ENCODE measurements around the gene SPEM3. TPM values are rescaled to one million over a fixed set of nuclear protein-coding genes. Genes with fewer than 3 reads are reported as not detected.
"Not testable (repeated sequence)": the region's sequence is repeated elsewhere in the genome, so short reads cannot be mapped to it uniquely, and the experiment has no call there.

Gene SPEM3
- total and polyA plus RNA-seq, 3 experiments from 2014 or later: not detected

DNA sequence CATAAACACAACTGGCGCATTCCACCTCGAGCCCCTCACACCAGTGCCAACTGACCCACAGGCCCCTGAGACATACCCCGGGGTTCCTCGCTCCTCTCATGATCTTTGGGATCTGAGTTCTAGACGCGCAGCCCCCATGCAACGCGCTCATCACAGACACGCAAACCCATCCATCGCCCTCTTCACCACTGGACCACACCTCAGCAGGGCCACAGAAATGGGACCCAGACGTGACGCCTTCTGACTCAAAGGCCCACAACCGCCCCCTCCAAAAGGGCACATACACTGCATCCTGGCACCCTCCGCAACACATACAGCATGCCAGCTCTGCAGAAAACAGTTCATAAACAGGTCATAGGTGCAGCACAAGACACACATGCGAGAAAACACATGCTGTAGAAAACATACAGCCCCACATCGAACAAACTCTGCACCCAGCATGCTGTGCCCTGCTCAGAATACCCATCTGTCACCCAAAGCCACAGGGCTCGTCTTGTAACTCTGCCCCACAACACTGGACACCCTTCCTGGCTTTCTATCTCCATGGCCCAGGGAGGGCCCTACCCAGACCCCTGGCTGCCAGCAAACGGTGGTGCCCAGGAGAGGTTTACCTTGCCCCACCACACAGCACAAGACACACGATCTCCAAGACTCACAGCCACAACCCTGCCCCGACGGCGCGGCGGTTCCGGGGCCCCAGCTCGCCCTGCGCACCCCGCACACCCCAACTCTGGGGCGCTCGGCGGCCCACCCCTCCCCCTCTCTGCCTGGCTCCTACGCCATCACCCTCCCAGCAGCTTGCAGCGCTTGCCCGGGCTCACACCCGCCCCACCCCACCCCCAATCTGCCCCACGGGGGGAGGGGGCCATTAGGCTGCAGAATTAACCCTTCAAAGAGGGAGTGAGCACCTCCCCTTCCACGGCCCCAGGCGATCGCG lies 49.9 kb downstream of the SPEM3 start:
- peak; percentile 67 to 86 (median 73) for DNase-seq
- no peaks in the 10 kb centered on the region for H3K36me3 ChIP-seq (ENCODE audit: insufficient read depth, low read length)
- H3K27me3 ChIP-seq (ENCODE audit: insufficient read depth, low read length, poor library complexity, severe bottlenecking): no peaks in the 10 kb centered on the region
- ChIA-PET CTCF (interaction anchor here (1.0 to 5.2 kb wide), 6 partner anchors 9 to 83 kb away, joined by 3 to 39 read pairs (median 4); partner anchors contain the start of gene SENP3), POLR2A (interaction anchor here (0.6 to 4.0 kb wide), 13 partner anchors 12 to 208 kb away, joined by 3 to 31 read pairs (median 4); partner anchors contain the start of genes CHRNB1, FGF11, MPDU1 and TMEM102)
- no peaks in the 10 kb centered on the region for H3K9me3 ChIP-seq (ENCODE audit: low read length)
- peaks cover 54 to 83% (median 61%) of the 10 kb centered on the region in 3 donors for H3K4me1 Mint-ChIP-seq
- peaks cover 0 to 2% of the 10 kb centered on the region in 2 donors for H3K27me3 Mint-ChIP-seq
- peak overlapping the region; percentile 90 for H3K27ac ChIP-seq (ENCODE audit: low read depth, low read length)
- H3K36me3 Mint-ChIP-seq: peaks cover 0 to 27% (median 2%) of the 10 kb centered on the region in 3 donors
- peaks cover 42% of the 10 kb centered on the region for H3K4me1 ChIP-seq (ENCODE audit: insufficient read depth, low read length)
- H3K27ac Mint-ChIP-seq: peak overlapping the region; percentile 93 to 99 (median 96)
- peak overlapping the region; percentile 96 to 97 (median 96) for H3K4me3 Mint-ChIP-seq
- H3K4me3 ChIP-seq (ENCODE audit: low read length): peak overlapping the region; percentile 69
- no peaks in the 10 kb centered on the region for H3K9me3 Mint-ChIP-seq

GRCh38 chr17:7479213-7480088 lies 50.8 kb downstream of the SPEM3 start, which contains the start of gene ZBTB4:
Gene ZBTB4, minus strand, starts transcription at chr17:7479631. Its CDS starts 12,830 bp downstream, at chr17:7466801.
- Mint-ChIP-seq H3K4me1 (peaks cover 55 to 77% (median 64%) of the 10 kb centered on the region in 3 donors), H3K36me3 (peaks cover 0 to 33% (median 2%) of the 10 kb centered on the region in 3 donors), H3K9me3 (peaks cover 0 to 4% (median 0%) of the 10 kb centered on the region in 5 donors), H3K4me3 (peak within 1 kb of the TSS; percentile 96 to 97 (median 96)), H3K27me3 (peaks cover 0 to 7% of the 10 kb centered on the region in 2 donors), H3K27ac (peak within 1 kb of the TSS; percentile 96 to 99 (median 98))
- no peaks in the 10 kb centered on the region for H3K27me3 ChIP-seq (ENCODE audit: insufficient read depth, low read length, poor library complexity, severe bottlenecking)
- H3K9me3 ChIP-seq (ENCODE audit: low read length): no peaks in the 10 kb centered on the region
- peak within 1 kb of the TSS; percentile 90 for H3K4me3 ChIP-seq (ENCODE audit: low read length)
- peak within 1 kb of the TSS; percentile 90 for H3K27ac ChIP-seq (ENCODE audit: low read depth, low read length)
- H3K4me1 ChIP-seq (ENCODE audit: insufficient read depth, low read length): peaks cover 42% of the 10 kb centered on the region
- ChIA-PET CTCF (interaction anchor here (0.8 to 5.2 kb wide), 9 partner anchors 10 to 122 kb away, joined by 3 to 39 read pairs (median 4); partner anchors contain the start of genes FGF11 and SENP3), POLR2A (interaction anchor here (0.5 to 4.0 kb wide), 17 partner anchors 12 to 240 kb away, joined by 3 to 31 read pairs (median 4); partner anchors contain the start of genes ACAP1, FGF11, GPS2 and MPDU1)
- peak; percentile 63 to 81 (median 68) for DNase-seq
- H3K36me3 ChIP-seq (ENCODE audit: insufficient read depth, low read length): no peaks in the 10 kb centered on the region

DNA sequence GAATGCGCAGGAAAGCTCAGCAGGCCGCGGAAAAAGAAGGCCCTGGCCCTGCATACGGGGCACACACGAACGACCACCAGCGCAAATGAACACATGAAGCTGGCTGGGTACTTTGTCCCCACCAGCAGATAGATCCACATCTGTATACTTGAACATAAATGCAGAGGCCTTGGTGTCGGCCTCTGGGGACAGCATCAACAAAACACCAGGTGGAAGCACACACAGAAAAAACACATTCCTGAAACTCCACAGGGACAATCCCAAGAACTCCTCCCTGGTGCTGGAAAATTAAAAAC lies 51.4 kb downstream of the SPEM3 start:
- H3K27ac Mint-ChIP-seq: peak overlapping the region; percentile 94 to 98 (median 97)
- peak overlapping the region; percentile 91 to 95 (median 93) for H3K4me3 Mint-ChIP-seq
- peaks cover 58 to 79% (median 68%) of the 10 kb centered on the region in 3 donors for H3K4me1 Mint-ChIP-seq
- H3K9me3 ChIP-seq (ENCODE audit: low read length): no peaks in the 10 kb centered on the region
- peaks cover 42% of the 10 kb centered on the region for H3K4me1 ChIP-seq (ENCODE audit: insufficient read depth, low read length)
- H3K27me3 ChIP-seq (ENCODE audit: insufficient read depth, low read length, poor library complexity, severe bottlenecking): no peaks in the 10 kb centered on the region
- CTCF ChIA-PET: interaction anchor here (1.6 to 5.2 kb wide), 4 partner anchors 36 to 122 kb away, joined by 3 to 39 read pairs (median 6); partner anchors contain the start of gene SENP3
- H3K36me3 Mint-ChIP-seq: peaks cover 0 to 36% (median 2%) of the 10 kb centered on the region in 3 donors
- no peaks in the 10 kb centered on the region for H3K36me3 ChIP-seq (ENCODE audit: insufficient read depth, low read length)
- H3K27me3 Mint-ChIP-seq: peaks cover 0 to 10% of the 10 kb centered on the region in 2 donors
- peak overlapping the region; percentile 74 for H3K27ac ChIP-seq (ENCODE audit: low read depth, low read length)
- POLR2A ChIA-PET: interaction anchor here (0.5 to 4.0 kb wide), 14 partner anchors 17 to 240 kb away, joined by 3 to 31 read pairs (median 7); partner anchors contain the start of genes ACAP1, FGF11, GPS2 and MPDU1
- peaks cover 0 to 4% (median 0%) of the 10 kb centered on the region in 5 donors for H3K9me3 Mint-ChIP-seq
- peak overlapping the region; percentile 90 for H3K4me3 ChIP-seq (ENCODE audit: low read length)
- DNase-seq: no peak

DNA sequence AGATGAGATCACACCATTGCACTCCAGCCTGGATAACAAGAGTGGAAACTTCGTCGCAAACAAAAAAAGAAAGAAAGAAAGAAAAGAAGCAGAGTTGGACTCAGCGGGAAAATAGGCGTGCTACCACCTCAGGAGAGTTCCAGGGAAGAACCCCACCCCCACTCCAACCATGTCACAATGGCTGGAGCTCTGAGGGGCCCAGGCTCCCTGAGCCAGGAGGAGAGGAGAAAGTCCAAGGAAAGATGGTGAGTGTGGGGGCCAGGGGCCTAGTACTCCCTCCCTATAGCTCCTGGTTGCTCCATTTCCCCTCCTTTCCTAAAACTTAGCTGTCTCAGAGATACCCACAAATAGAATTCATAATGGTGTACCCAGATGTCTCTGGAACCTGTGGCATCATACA lies 52.6 kb downstream of the SPEM3 start, which contains the start of gene SLC35G6:
SLC35G6 (plus strand) TSS at position 172 of the 400 bp plus-strand sequence; CDS start at position 243, 71 bp downstream.
- ChIA-PET POLR2A (interaction anchor here (0.6 to 4.0 kb wide), 3 partner anchors 27 to 136 kb away, joined by 3 to 31 read pairs (median 6); partner anchors contain the start of gene TMEM102), CTCF (interaction anchor here (0.9 to 1.7 kb wide), 3 partner anchors 45 to 206 kb away, joined by 3 to 6 read pairs (median 4); partner anchors contain the start of gene SENP3)
- H3K9me3 ChIP-seq (ENCODE audit: low read length); H3K27me3 ChIP-seq (ENCODE audit: insufficient read depth, low read length, poor library complexity, severe bottlenecking); H3K27ac ChIP-seq (ENCODE audit: low read depth, low read length); DNase-seq; H3K9me3 Mint-ChIP-seq; H3K36me3 ChIP-seq (ENCODE audit: insufficient read depth, low read length): not testable (repeated sequence)
- Histone ChIP-seq H3K4me1 (ENCODE audit: insufficient read depth, low read length) (peaks cover 45% of the 10 kb centered on the region), H3K4me3 (ENCODE audit: low read length) (peak within 1 kb of the TSS; percentile 90)
- H3K4me3 Mint-ChIP-seq: peak within 1 kb of the TSS; percentile 91 to 100 (median 94)
- H3K27me3 Mint-ChIP-seq: peaks cover 0 to 12% of the 10 kb centered on the region in 2 donors
- H3K27ac Mint-ChIP-seq: peak within 1 kb of the TSS; percentile 93 to 100 (median 98)
- peaks cover 0 to 38% (median 3%) of the 10 kb centered on the region in 3 donors for H3K36me3 Mint-ChIP-seq
- peaks cover 60 to 77% (median 72%) of the 10 kb centered on the region in 3 donors for H3K4me1 Mint-ChIP-seq

DNA sequence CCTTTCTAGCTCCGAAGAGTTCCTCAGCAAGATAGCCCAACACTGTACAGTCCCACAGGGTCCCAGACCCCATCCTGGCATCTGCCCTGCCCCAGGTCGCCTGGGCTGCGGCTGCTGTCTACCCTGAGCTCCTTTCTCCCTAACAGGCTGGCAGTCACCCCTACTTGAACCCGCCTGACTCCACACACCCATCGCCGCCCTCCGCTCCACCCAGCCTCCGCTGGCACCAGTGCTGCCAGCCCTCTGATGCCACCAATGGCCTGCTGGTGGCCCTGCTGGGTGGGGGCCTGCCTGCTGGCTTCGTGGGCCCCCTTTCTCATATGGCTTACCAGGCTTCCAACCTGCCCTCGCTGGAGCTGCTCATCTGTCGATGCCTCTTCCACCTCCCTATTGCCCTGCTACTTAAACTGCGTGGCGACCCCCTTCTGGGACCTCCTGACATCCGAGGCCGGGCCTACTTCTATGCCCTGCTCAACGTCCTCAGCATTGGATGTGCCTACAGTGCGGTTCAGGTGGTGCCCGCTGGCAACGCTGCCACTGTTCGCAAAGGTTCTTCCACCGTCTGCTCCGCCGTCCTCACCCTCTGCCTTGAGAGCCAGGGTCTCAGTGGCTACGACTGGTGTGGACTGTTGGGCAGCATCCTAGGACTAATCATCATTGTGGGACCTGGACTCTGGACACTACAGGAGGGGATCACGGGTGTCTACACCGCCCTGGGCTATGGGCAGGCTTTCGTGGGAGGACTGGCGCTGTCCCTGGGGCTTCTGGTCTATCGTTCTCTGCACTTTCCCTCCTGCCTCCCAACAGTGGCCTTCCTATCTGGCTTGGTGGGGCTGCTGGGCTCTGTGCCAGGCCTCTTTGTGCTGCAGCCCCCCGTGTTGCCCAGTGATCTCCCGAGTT lies 53.4 kb downstream of the SPEM3 start:
- ChIA-PET POLR2A (interaction anchor here (0.6 to 1.6 kb wide), 2 partner anchors 27 to 137 kb away, joined by 3 to 6 read pairs; no protein-coding TSS in a partner anchor), CTCF (interaction anchor here (0.9 to 1.2 kb wide), 2 partner anchors 46 to 206 kb away, joined by 3 to 4 read pairs; no protein-coding TSS in a partner anchor)
- H3K27ac ChIP-seq (ENCODE audit: low read depth, low read length); H3K4me3 ChIP-seq (ENCODE audit: low read length); DNase-seq; H3K9me3 Mint-ChIP-seq; H3K36me3 ChIP-seq (ENCODE audit: insufficient read depth, low read length); H3K9me3 ChIP-seq (ENCODE audit: low read length); H3K27me3 ChIP-seq (ENCODE audit: insufficient read depth, low read length, poor library complexity, severe bottlenecking): not testable (repeated sequence)
- H3K27ac Mint-ChIP-seq: peak overlapping the region; percentile 56 to 100 (median 100)
- H3K36me3 Mint-ChIP-seq: peaks cover 0 to 36% (median 3%) of the 10 kb centered on the region in 3 donors
- peaks cover 0 to 12% of the 10 kb centered on the region in 2 donors for H3K27me3 Mint-ChIP-seq
- peaks cover 55 to 77% (median 72%) of the 10 kb centered on the region in 3 donors for H3K4me1 Mint-ChIP-seq
- peaks cover 45% of the 10 kb centered on the region for H3K4me1 ChIP-seq (ENCODE audit: insufficient read depth, low read length)
- peak overlapping the region; percentile 32 to 100 (median 97) for H3K4me3 Mint-ChIP-seq

Measured in CD8-positive, alpha-beta memory T cell (primary cell).